HCT116 (cell line): ENCODE results near the gene C2orf68. TPM values are rescaled to one million over a fixed set of nuclear protein-coding genes. Genes with fewer than 3 reads are reported as not detected.

Source experiments
- ATAC-seq: fragments of 200-7000 bp; cut with Tn5 transposase; 2 replicates; pipeline ENCODE4 v1.9.1; 2020; ENCODE audit warnings: mild to moderate bottlenecking, moderate library complexity
- BruUV-seq: library from RNA; stranded (reverse); fragments of 400-500 nt; replicated peaks from 2 replicates; lab custom pipeline; 2021; lab: Mats Ljungman, UMichigan
- CTCF ChIA-PET: fragments of 300-600 bp; sonication (Branson Sonifier 250); formaldehyde crosslinking; loops from one replicate; lab custom pipeline; 2021; ENCODE audit warnings: antibody characterized with exemption; lab: Charles Lee
- POLR2A ChIA-PET: fragments of 300-600, 350-600 bp; sonication (Branson Sonifier 250); formaldehyde crosslinking; loops from one replicate; lab custom pipeline; 2021; ENCODE audit warnings: antibody characterized with exemption; lab: Charles Lee
- RAD21 ChIA-PET, 2 experiments: fragments of 300-600 bp; sonication (Branson Sonifier 250); formaldehyde crosslinking; loops; one replicate each; lab custom pipeline; 2023; ENCODE audit warnings: low total read pairs in 2 of 2; ENCODE audit not compliant: uncharacterized antibody in 2 of 2, unreplicated experiment in 2 of 2, low non-redundant PET in 1 of 2; lab: Charles Lee
- DNase-seq: peaks from one replicate; pipeline ENCODE4 v3.0.0-alpha.2; 2010; ENCODE audit warnings: low read depth, low spot score
- H2AFZ ChIP-seq: fragments of 200-600 bp; shearing (Covaris generic), sonication (generic); 2 replicates; pipeline ENCODE4 v1.6.1; 2017; ENCODE audit warnings: low read depth, mixed run types, mixed read lengths, antibody characterized with exemption, low read length; ENCODE audit not compliant: poor library complexity, severe bottlenecking
- H3K27ac ChIP-seq: 2 replicates; pipeline ENCODE4 v1.5.1; 2012; ENCODE audit warnings: low read depth, low read length
- H3K27me3 ChIP-seq: fragments of 200-600 bp; sonication (generic); 2 replicates; pipeline ENCODE4 v1.6.1; 2016; ENCODE audit warnings: mixed run types, low read length, mixed read lengths; ENCODE audit not compliant: insufficient read depth
- H3K36me3 ChIP-seq, 2 experiments: fragments of 200-500 bp in 1 of 2; fragments of 200-600 bp in 1 of 2; sonication (Bioruptor generic) in 1 of 2; sonication (generic) in 1 of 2; 2 replicates each; pipeline versions ENCODE4 v1.5.1 to v1.6.1; 2014 to 2016; ENCODE audit warnings: low read length in 2 of 2, inconsistent platforms in 1 of 2, mixed read lengths in 1 of 2, mixed run types in 1 of 2; ENCODE audit not compliant: insufficient read depth in 2 of 2, control insufficient read depth in 1 of 2
- H3K4me1 ChIP-seq, 2 experiments: fragments of 200-600 bp in 1 of 2; sonication (generic) in 1 of 2; 2 replicates each; pipeline versions ENCODE4 v1.5.1 to v1.6.1; 2012 to 2017; ENCODE audit warnings: low read length in 2 of 2, inconsistent platforms in 1 of 2, mild to moderate bottlenecking in 1 of 2, mixed read lengths in 1 of 2, mixed run types in 1 of 2, moderate library complexity in 1 of 2; ENCODE audit not compliant: insufficient read depth in 2 of 2, control insufficient read depth in 1 of 2
- H3K4me2 ChIP-seq: fragments of 200-600 bp; sonication (generic); 2 replicates; pipeline ENCODE4 v1.6.1; 2017; ENCODE audit warnings: mixed run types, low read length, mixed read lengths
- H3K4me3 ChIP-seq, 2 experiments: fragments of 200-600 bp in 1 of 2; sonication (generic) in 1 of 2; replicated peaks in 1 of 2; 2 replicates each; pipeline ENCODE4 v1.5.1; 2011 to 2016; ENCODE audit warnings: low read length in 2 of 2, control low read depth in 1 of 2, low read depth in 1 of 2, mild to moderate bottlenecking in 1 of 2, mixed read lengths in 1 of 2, mixed run types in 1 of 2
- H3K79me2 ChIP-seq: fragments of 200-600 bp; sonication (generic); 2 replicates; pipeline ENCODE4 v1.6.1; 2017; ENCODE audit warnings: mild to moderate bottlenecking, mixed run types, low read length, moderate library complexity, mixed read lengths; ENCODE audit not compliant: insufficient read depth
- H3K9ac ChIP-seq: fragments of 200-600 bp; sonication (generic); 2 replicates; pipeline ENCODE4 v1.6.1; 2016; ENCODE audit warnings: low read length, mixed read lengths
- H3K9me2 ChIP-seq: fragments of 200-600 bp; sonication (generic), shearing (Covaris generic); 2 replicates; pipeline ENCODE4 v1.6.1; 2017; ENCODE audit warnings: mixed run types, mild to moderate bottlenecking, moderate library complexity; ENCODE audit not compliant: insufficient read depth
- H3K9me3 ChIP-seq, 2 experiments: fragments of 200-500 bp in 1 of 2; fragments of 200-600 bp in 1 of 2; sonication (Bioruptor generic) in 1 of 2; sonication (generic) in 1 of 2; 2 replicates each; pipeline ENCODE4 v1.6.1; 2014 to 2017; ENCODE audit warnings: low read length in 2 of 2, mixed read lengths in 2 of 2, inconsistent platforms in 1 of 2, low read depth in 1 of 2, mild to moderate bottlenecking in 1 of 2, mixed run types in 1 of 2, moderate library complexity in 1 of 2; ENCODE audit not compliant: control insufficient read depth in 1 of 2, insufficient read depth in 1 of 2
- H4K20me1 ChIP-seq: fragments of 200-600 bp; sonication (generic), shearing (Covaris generic); 2 replicates; pipeline ENCODE4 v1.6.1; 2017; ENCODE audit warnings: mixed run types, mild to moderate bottlenecking, moderate library complexity; ENCODE audit not compliant: insufficient read depth
- ATF3 ChIP-seq: IDR thresholded peaks from 2 replicates; pipeline ENCODE4 v1.6.1; 2012
- CBX3 ChIP-seq: IDR thresholded peaks from 2 replicates; pipeline ENCODE4 v1.6.1; 2012; ENCODE audit warnings: low read depth
- CEBPB ChIP-seq: IDR thresholded peaks from 2 replicates; pipeline ENCODE4 v1.6.1; 2012; ENCODE audit warnings: low read depth
- EGR1 ChIP-seq: IDR thresholded peaks from 2 replicates; pipeline ENCODE4 v1.6.1; 2012; ENCODE audit warnings: low read depth
- EZH2 ChIP-seq: fragments of 200-600 bp; sonication (generic); IDR thresholded peaks from 2 replicates; pipeline ENCODE4 v1.6.1; 2017; ENCODE audit warnings: antibody characterized with exemption, mixed run types
- JUND ChIP-seq: IDR thresholded peaks from 2 replicates; pipeline ENCODE4 v1.6.1; 2012
- POLR2A ChIP-seq: IDR thresholded peaks from 2 replicates; pipeline ENCODE4 v1.7.0; 2011; ENCODE audit warnings: borderline replicate concordance; ENCODE audit not compliant: insufficient read depth, insufficient read length; ENCODE audit errors: extremely low read depth
- POLR2AphosphoS5 ChIP-seq: IDR thresholded peaks from 2 replicates; pipeline ENCODE4 v1.6.1; 2011; ENCODE audit warnings: mild to moderate bottlenecking, low read depth, low read length, moderate library complexity
- RAD21 ChIP-seq: IDR thresholded peaks from 2 replicates; pipeline ENCODE4 v1.6.1; 2012; ENCODE audit warnings: low read depth, mild to moderate bottlenecking
- REST ChIP-seq: IDR thresholded peaks from 2 replicates; pipeline ENCODE4 v1.6.1; 2012; ENCODE audit warnings: low read depth
- SIN3A ChIP-seq: IDR thresholded peaks from 2 replicates; pipeline ENCODE4 v1.6.1; 2012; ENCODE audit warnings: low read depth
- SP1 ChIP-seq: IDR thresholded peaks from 2 replicates; pipeline ENCODE4 v1.6.1; 2012; ENCODE audit warnings: low read depth
- SRF ChIP-seq: IDR thresholded peaks from 2 replicates; pipeline ENCODE4 v1.6.1; 2012; ENCODE audit warnings: low read depth
- TCF7L2 ChIP-seq: IDR thresholded peaks from 2 replicates; pipeline ENCODE4 v1.7.0; 2011; ENCODE audit warnings: borderline replicate concordance, inconsistent platforms; ENCODE audit not compliant: insufficient read depth, insufficient read length; ENCODE audit errors: extremely low read depth
- YY1 ChIP-seq: IDR thresholded peaks from 2 replicates; pipeline ENCODE4 v1.6.1; 2011; ENCODE audit warnings: low read length, low read depth, moderate library complexity, mild to moderate bottlenecking; ENCODE audit not compliant: insufficient replicate concordance; ENCODE audit errors: extremely low read depth
- ZBTB33 ChIP-seq: IDR thresholded peaks from 2 replicates; pipeline ENCODE4 v1.6.1; 2011; ENCODE audit warnings: mild to moderate bottlenecking, low read length, moderate library complexity; ENCODE audit not compliant: insufficient replicate concordance; ENCODE audit errors: extremely low read depth
- intact Hi-C: fragments of 100-400 bp; cut with micrococcal nuclease; formaldehyde crosslinking; loops from 2 replicates; pipeline ENCODE4 v1.10.0; 2022
- total RNA-seq: library from RNA; stranded (reverse); gene quantifications from one replicate; pipeline ENCODE4 v1.2.1, GENCODE V29; 2021; ENCODE audit not compliant: unreplicated experiment

Gene C2orf68
- total RNA-seq, 1 experiment from 2014 or later, result 21.8 TPM

GRCh38 chr2:85661139-85661858, 49.4 kb upstream of the C2orf68 start:
- H3K9me2 ChIP-seq, result no peaks in the 10 kb centered on the region
- DNase-seq, result no peak
- H4K20me1 ChIP-seq, result no peaks in the 10 kb centered on the region
- H3K9ac ChIP-seq, result no peak overlapping the region
- no peak overlapping the region for H3K4me3 ChIP-seq
- H3K9me3 ChIP-seq, result no peaks in the 10 kb centered on the region
- intact Hi-C loops, result no loop called here
- H3K79me2 ChIP-seq, result no peaks in the 10 kb centered on the region
- peaks cover 0 to 15% of the 10 kb centered on the region in 2 experiments; a peak in 2 of 4 replicates for H3K4me1 ChIP-seq
- no peaks in the 10 kb centered on the region for H3K27me3 ChIP-seq
- CTCF ChIA-PET, result no interaction called here
- POLR2A ChIA-PET, result no interaction called here
- BruUV-seq, result no TSS peak
- H3K27ac ChIP-seq, result no peak overlapping the region
- H3K36me3 ChIP-seq, result no peaks in the 10 kb centered on the region; a peak in 1 of 4 replicates
- RAD21 ChIA-PET, result no interaction called here
- TF ChIP-seq RAD21 (no peak), SP1 (no peak), ATF3 (no peak), ZBTB33 (no peak), POLR2A (no peak), EGR1 (no peak), CEBPB (no peak), TCF7L2 (no peak), EZH2 (no peak), SIN3A (no peak), SRF (no peak), YY1 (no peak), REST (no peak), JUND (no peak), POLR2AphosphoS5 (no peak), CBX3 (no peak)
- no peak overlapping the region for H3K4me2 ChIP-seq
- ATAC-seq, result no peak
- H2AFZ ChIP-seq, result no peak overlapping the region
